Prostate gland (tissue), 2 donors: Measurements from ENCODE around the gene ARHGEF39. TPM values are rescaled to one million over a fixed set of nuclear protein-coding genes. Genes with fewer than 3 reads are reported as not detected.

Source experiments
- DNase-seq: peaks from one replicate; pipeline ENCODE4 v3.0.0-alpha.2; 2019; ENCODE audit warnings: low spot score
- H3K27ac ChIP-seq, 2 donors: fragments of 200-600 bp; sonication (generic); 2 replicates each; pipeline ENCODE4 v1.5.1; 2017 to 2019
- H3K27me3 ChIP-seq: fragments of 200-600 bp; sonication (generic); replicated peaks from 2 replicates; pipeline ENCODE4 v1.5.1; 2019; ENCODE audit not compliant: insufficient read depth
- H3K36me3 ChIP-seq, 2 donors: fragments of 200-600 bp; sonication (generic); 1 replicate in 1 of 2; 2 replicates in 1 of 2; pipeline versions ENCODE4 v1.5.1 to v1.8.1; 2017 to 2019
- H3K4me1 ChIP-seq: fragments of 200-600 bp; sonication (generic); replicated peaks from 2 replicates; pipeline ENCODE4 v1.5.1; 2019
- H3K4me3 ChIP-seq, 2 donors: fragments of 200-600 bp; sonication (generic); 2 replicates each; pipeline ENCODE4 v1.5.1; 2017 to 2019
- H3K9me3 ChIP-seq: fragments of 200-600 bp; sonication (generic); 2 replicates; pipeline ENCODE4 v1.5.1; 2017
- CTCF ChIP-seq, 4 experiments: fragments of 200-600 bp in 2 of 4; fragments of 450-650 bp in 2 of 4; sonication (generic) in 2 of 4; IDR thresholded peaks; 1 replicate in 3 of 4; 2 replicates in 1 of 4; pipeline ENCODE4 v1.5.1; 2016 to 2019; ENCODE audit warnings: antibody characterized with exemption in 4 of 4, mild to moderate bottlenecking in 2 of 4, moderate library complexity in 2 of 4
- POLR2A ChIP-seq: fragments of 450-650 bp; IDR thresholded peaks from one replicate; pipeline ENCODE4 v1.6.1; 2016; ENCODE audit warnings: antibody characterized with exemption, mild to moderate bottlenecking
- POLR2AphosphoS5 ChIP-seq: sonication (generic); formaldehyde crosslinking; IDR thresholded peaks from one replicate; pipeline ENCODE4 v1.6.1; 2017; ENCODE audit warnings: antibody characterized with exemption
- WGBS: methylation state at CpG from one replicate; pipeline ENCODE4 v1.1.5; 2018; 5-methylcytosine and 5-hydroxymethylcytosine counted together
- intact Hi-C: fragments of 100-400 bp; cut with DNase I; formaldehyde crosslinking; loops from one replicate; pipeline ENCODE4 v1.14.2; 2022
- total RNA-seq, 2 donors: library from RNA; depleted of rRNA; stranded (reverse); fragments of >200 nt; gene quantifications; one replicate each; pipeline ENCODE4 v1.1.0, GENCODE V29; 2016

The ARHGEF39 gene
- total RNA-seq, 2 donors from 2014 or later: 1.1 to 1.8 TPM

GRCh38 chr9:35636135-35636876 is 28.7 kb downstream of the ARHGEF39 start:
- Histone ChIP-seq H3K9me3 (no peaks in the 10 kb centered on the region), H3K36me3 (no peaks in the 10 kb centered on the region), H3K27me3 (no peaks in the 10 kb centered on the region), H3K27ac (no peak overlapping the region), H3K4me1 (no peaks in the 10 kb centered on the region), H3K4me3 (no peak overlapping the region)
- intact Hi-C loops: no loop called here
- 75% methylated on average over 9 of the region's 9 CpGs for WGBS
- no peak for DNase-seq
- no peak for TF ChIP-seq POLR2AphosphoS5
- TF ChIP-seq CTCF (IDR thresholded peaks at IDR 0.05): no peak
- TF ChIP-seq POLR2A: no peak

GRCh38 chr9:35635730-35636129 is 29.3 kb downstream of the ARHGEF39 start:
- Histone ChIP-seq H3K27ac (no peak overlapping the region), H3K27me3 (no peaks in the 10 kb centered on the region), H3K4me1 (no peaks in the 10 kb centered on the region), H3K4me3 (no peak overlapping the region), H3K9me3 (no peaks in the 10 kb centered on the region), H3K36me3 (no peaks in the 10 kb centered on the region)
- intact Hi-C loops: no loop called here
- DNase-seq: no peak
- no peak for TF ChIP-seq POLR2A
- TF ChIP-seq POLR2AphosphoS5: no peak
- no peak for TF ChIP-seq CTCF (IDR thresholded peaks at IDR 0.05)

GRCh38 chr9:35629597-35629996 is 35.4 kb downstream of the ARHGEF39 start:
- TF ChIP-seq POLR2AphosphoS5: no peak
- TF ChIP-seq CTCF (IDR thresholded peaks at IDR 0.05): no peak
- TF ChIP-seq POLR2A: no peak
- H3K9me3 ChIP-seq: no peaks in the 10 kb centered on the region
- 89% methylated on average over 5 of the region's 5 CpGs for WGBS
- DNase-seq: no peak
- intact Hi-C loops: no loop called here
- no peaks in the 10 kb centered on the region for H3K4me1 ChIP-seq
- no peaks in the 10 kb centered on the region for H3K36me3 ChIP-seq
- H3K4me3 ChIP-seq: no peak overlapping the region
- H3K27me3 ChIP-seq: no peaks in the 10 kb centered on the region
- no peak overlapping the region for H3K27ac ChIP-seq

- intact Hi-C loops: no loop called here
- H3K27ac ChIP-seq: no peak overlapping the region
- H3K36me3 ChIP-seq: no peaks in the 10 kb centered on the region
- H3K27me3 ChIP-seq: no peaks in the 10 kb centered on the region
- whole genome bisulfite sequencing: 92% methylated on average over 6 of the region's 6 CpGs
- H3K4me3 ChIP-seq: no peak overlapping the region
- H3K4me1 ChIP-seq: no peaks in the 10 kb centered on the region
- TF ChIP-seq POLR2A: no peak
- no peak for TF ChIP-seq POLR2AphosphoS5
- TF ChIP-seq CTCF (IDR thresholded peaks at IDR 0.05): no peak
- H3K9me3 ChIP-seq: no peaks in the 10 kb centered on the region
- no peak for DNase-seq
These were observed 36.5 kb downstream of the ARHGEF39 start for GRCh38 chr9:35628389-35628991.

- intact Hi-C loops: no loop called here
- H3K27me3 ChIP-seq: no peaks in the 10 kb centered on the region
- H3K4me3 ChIP-seq: no peak overlapping the region
- DNase-seq: no peak
- 88% methylated on average over 2 of the region's 2 CpGs for WGBS
- H3K9me3 ChIP-seq: no peaks in the 10 kb centered on the region
- no peaks in the 10 kb centered on the region for H3K36me3 ChIP-seq
- TF ChIP-seq POLR2AphosphoS5 (no peak), POLR2A (no peak), CTCF (IDR thresholded peaks at IDR 0.05) (no peak)
- no peaks in the 10 kb centered on the region for H3K4me1 ChIP-seq
- no peak overlapping the region for H3K27ac ChIP-seq
These were observed 37.4 kb downstream of the ARHGEF39 start for GRCh38 chr9:35627575-35627974.
